Glutamatergic neuron (in vitro differentiated cells): ENCODE data around the gene PDE8A. TPM values are rescaled to one million over a fixed set of nuclear protein-coding genes. Genes with fewer than 3 reads are reported as not detected.

Experiments used
- DNase-seq: peaks from one replicate; pipeline ENCODE4 v3.0.0; 2022
- H3K27ac Mint-ChIP-seq: one replicate; pipeline ENCODE4 v1.8.0; 2020; ENCODE audit warnings: mild to moderate bottlenecking, mixed read lengths, inconsistent platforms; ENCODE audit not compliant: unreplicated experiment
- H3K27me3 Mint-ChIP-seq: one replicate; pipeline ENCODE4 v1.8.0; 2020; ENCODE audit warnings: mild to moderate bottlenecking, moderate library complexity, mixed read lengths, inconsistent platforms; ENCODE audit not compliant: unreplicated experiment
- H3K36me3 Mint-ChIP-seq: one replicate; pipeline ENCODE4 v1.8.0; 2020; ENCODE audit warnings: mild to moderate bottlenecking, mixed read lengths, inconsistent platforms; ENCODE audit not compliant: unreplicated experiment
- H3K4me1 Mint-ChIP-seq: one replicate; pipeline ENCODE4 v1.8.0; 2020; ENCODE audit warnings: mild to moderate bottlenecking, low read depth, mixed read lengths, inconsistent platforms; ENCODE audit not compliant: unreplicated experiment
- H3K4me3 Mint-ChIP-seq: one replicate; pipeline ENCODE4 v1.8.0; 2020; ENCODE audit warnings: mild to moderate bottlenecking, mixed read lengths, inconsistent platforms; ENCODE audit not compliant: unreplicated experiment
- H3K9me3 Mint-ChIP-seq: one replicate; pipeline ENCODE4 v1.8.0; 2020; ENCODE audit warnings: mild to moderate bottlenecking, moderate library complexity, mixed read lengths, inconsistent platforms; ENCODE audit not compliant: unreplicated experiment
- total RNA-seq: library from RNA; stranded (reverse); fragmentation: NEBNext Ultra II Directional; extraction: Animal tissue kit (Norgen Biotek cat#: 25700); gene quantifications from one replicate; pipeline ENCODE4 v1.2.1, GENCODE V29; 2021; ENCODE audit not compliant: unreplicated experiment
- TF ChIP-seq, protein P1 (sequence below): fragments of 200-600 bp; sonication (generic); IDR thresholded peaks from one replicate; pipeline ENCODE4 v1.5.0; 2021; ENCODE audit not compliant: partially characterized antibody, unreplicated experiment

Gene PDE8A
- total RNA-seq, 1 donor from 2014 or later = 5.7 TPM

DNA sequence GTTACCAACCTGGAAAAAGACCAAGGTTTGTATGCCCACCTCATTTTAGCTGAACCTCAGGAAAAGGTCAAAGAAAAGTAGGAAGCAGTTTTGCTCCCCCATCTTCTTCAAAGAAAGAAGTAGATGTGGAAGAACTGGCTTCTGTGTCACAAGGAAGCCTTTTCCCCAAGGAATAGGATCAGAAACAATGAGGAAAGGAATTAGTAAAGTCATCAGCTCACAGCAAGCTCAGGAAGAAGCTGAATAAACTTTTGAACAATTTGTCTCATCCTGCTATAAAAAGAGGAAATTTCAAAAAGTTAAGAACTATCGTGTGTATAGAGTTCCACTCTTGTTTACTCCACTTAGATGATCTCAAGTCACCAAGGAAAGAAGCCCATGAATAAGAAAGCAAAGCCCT is 174.2 kb downstream of the PDE8A start:
- DNase-seq = no peak
- TF ChIP-seq, protein P1, sequence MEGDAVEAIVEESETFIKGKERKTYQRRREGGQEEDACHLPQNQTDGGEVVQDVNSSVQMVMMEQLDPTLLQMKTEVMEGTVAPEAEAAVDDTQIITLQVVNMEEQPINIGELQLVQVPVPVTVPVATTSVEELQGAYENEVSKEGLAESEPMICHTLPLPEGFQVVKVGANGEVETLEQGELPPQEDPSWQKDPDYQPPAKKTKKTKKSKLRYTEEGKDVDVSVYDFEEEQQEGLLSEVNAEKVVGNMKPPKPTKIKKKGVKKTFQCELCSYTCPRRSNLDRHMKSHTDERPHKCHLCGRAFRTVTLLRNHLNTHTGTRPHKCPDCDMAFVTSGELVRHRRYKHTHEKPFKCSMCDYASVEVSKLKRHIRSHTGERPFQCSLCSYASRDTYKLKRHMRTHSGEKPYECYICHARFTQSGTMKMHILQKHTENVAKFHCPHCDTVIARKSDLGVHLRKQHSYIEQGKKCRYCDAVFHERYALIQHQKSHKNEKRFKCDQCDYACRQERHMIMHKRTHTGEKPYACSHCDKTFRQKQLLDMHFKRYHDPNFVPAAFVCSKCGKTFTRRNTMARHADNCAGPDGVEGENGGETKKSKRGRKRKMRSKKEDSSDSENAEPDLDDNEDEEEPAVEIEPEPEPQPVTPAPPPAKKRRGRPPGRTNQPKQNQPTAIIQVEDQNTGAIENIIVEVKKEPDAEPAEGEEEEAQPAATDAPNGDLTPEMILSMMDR = no peak
- Mint-ChIP-seq H3K36me3 (no peaks in the 10 kb centered on the region), H3K27me3 (no peaks in the 10 kb centered on the region), H3K4me3 (no peak overlapping the region), H3K27ac (no peak overlapping the region), H3K4me1 (peaks cover 2% of the 10 kb centered on the region), H3K9me3 (peaks cover 1% of the 10 kb centered on the region)

DNA sequence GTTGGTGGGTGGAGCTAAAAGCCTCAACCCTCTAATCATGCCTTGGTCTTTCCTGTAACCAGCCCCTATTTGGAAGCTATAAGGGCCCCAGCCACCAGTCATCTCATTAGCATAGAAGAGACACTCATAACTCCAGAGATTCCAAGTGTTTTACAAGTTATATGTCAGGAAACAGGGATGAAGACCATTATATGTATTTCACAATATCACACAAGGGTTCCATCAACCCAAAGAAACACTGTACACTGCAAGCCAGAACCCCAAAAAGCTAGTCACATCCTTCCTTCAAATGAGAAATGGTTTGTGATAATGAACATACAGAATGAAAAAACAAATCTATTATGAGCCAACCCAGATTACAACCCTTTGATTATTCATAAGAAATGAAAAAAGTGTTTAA is 175.7 kb downstream of the PDE8A start:
- TF ChIP-seq, protein P1 = no peak
- no peaks in the 10 kb centered on the region for H3K36me3 Mint-ChIP-seq
- no peak overlapping the region for H3K27ac Mint-ChIP-seq
- DNase-seq = no peak
- peaks cover 2% of the 10 kb centered on the region for H3K4me1 Mint-ChIP-seq
- peaks cover 1% of the 10 kb centered on the region for H3K9me3 Mint-ChIP-seq
- no peak overlapping the region for H3K4me3 Mint-ChIP-seq
- H3K27me3 Mint-ChIP-seq = no peaks in the 10 kb centered on the region

DNA sequence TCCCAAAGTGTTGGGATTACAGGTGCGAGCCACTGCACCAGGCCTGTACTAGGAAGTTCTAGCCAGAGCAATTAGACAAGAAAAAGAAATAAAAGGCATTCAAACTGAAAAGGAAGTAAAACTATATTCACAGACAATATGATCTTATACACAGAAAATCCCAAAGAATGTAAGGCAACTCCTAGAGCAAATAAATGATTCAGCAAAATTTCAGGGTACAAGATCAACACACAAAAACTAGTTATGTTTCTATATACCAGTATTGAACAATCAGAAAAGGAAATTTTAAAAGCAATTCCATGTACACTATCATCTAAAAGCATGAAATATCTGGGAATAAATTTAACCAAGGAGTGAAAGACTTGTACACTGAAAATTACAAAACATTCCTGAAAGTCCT is 180.6 kb downstream of the PDE8A start:
- Mint-ChIP-seq H3K4me1 (no peaks in the 10 kb centered on the region), H3K27ac (no peak overlapping the region), H3K36me3 (peaks cover 15% of the 10 kb centered on the region), H3K9me3 (peaks cover 5% of the 10 kb centered on the region), H3K4me3 (no peak overlapping the region), H3K27me3 (no peaks in the 10 kb centered on the region)
- TF ChIP-seq, protein P1 = no peak
- DNase-seq = no peak

DNA sequence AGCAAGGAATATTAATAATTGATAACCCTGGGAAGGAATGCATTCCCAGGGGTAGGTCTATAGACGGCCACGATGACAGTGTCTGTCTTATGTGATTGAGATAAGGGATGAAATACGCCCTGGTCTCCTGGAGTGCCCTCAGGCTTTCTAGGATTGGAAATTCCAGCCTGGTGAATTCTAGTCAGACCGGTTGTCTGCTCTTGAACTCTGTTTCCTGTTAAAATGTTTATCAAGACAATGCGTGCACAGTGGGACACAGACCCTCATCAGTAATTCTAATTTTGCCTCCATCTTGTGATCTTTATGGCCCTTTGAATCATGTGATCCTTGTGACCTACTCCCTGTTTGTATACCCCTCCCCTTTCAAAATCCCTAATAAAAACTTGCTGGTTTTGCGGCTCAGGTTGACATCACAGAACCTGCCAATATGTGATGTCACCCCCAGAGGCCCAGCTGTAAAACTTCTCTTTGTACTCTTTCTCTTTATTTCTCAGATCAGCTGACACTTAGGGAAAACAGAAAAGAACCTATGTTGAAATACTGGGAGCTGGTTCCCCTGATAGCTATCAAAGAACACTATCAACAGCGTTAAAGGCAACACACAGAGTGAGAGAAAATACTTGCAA is 183.3 kb downstream of the PDE8A start:
- H3K9me3 Mint-ChIP-seq = peaks cover 5% of the 10 kb centered on the region
- peaks cover 15% of the 10 kb centered on the region for H3K36me3 Mint-ChIP-seq
- TF ChIP-seq, protein P1 = no peak
- H3K27me3 Mint-ChIP-seq = no peaks in the 10 kb centered on the region
- no peak overlapping the region for H3K27ac Mint-ChIP-seq
- no peak overlapping the region for H3K4me3 Mint-ChIP-seq
- H3K4me1 Mint-ChIP-seq = no peaks in the 10 kb centered on the region
- DNase-seq = no peak

DNA sequence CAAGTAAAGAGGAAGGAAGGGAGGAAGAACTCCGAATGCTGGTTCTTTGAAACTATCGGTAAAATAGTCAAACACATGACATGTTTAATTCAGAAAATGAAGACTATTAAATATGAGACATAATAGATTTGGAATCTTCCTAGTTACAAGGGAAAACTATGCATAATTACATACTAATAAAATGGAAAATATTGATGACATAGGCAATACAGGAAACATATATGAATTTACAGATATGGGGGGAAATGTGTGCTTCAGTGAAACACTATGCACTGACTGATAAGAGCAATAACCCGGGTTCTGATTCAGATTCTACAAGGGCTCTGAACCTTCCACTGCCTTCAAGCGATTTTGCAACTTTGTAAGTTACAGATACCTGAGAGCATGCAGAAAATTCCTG is 185.9 kb downstream of the PDE8A start:
- no peak for DNase-seq
- Mint-ChIP-seq H3K27ac (no peak overlapping the region), H3K27me3 (no peaks in the 10 kb centered on the region), H3K9me3 (peaks cover 17% of the 10 kb centered on the region), H3K36me3 (peaks cover 35% of the 10 kb centered on the region), H3K4me1 (no peaks in the 10 kb centered on the region), H3K4me3 (no peak overlapping the region)
- TF ChIP-seq, protein P1 = no peak
